ENCODE results near the gene DUSP15.

Gene DUSP15

GRCh38 chr20:31871618-31871954 lies 1.3 kb upstream of the DUSP15 start:
- H3K27ac ChIP-seq (replicated peaks), result no peak overlapping the region
- peaks cover 27% of the 10 kb centered on the region for H3K27me3 ChIP-seq (ENCODE audit: insufficient read depth, poor library complexity, severe bottlenecking)
- TF ChIP-seq CTCF (IDR thresholded peaks at IDR 0.05; ENCODE audit: insufficient read depth, low read length) (no peak), SPI1 (IDR thresholded peaks at IDR 0.05; ENCODE audit: borderline replicate concordance, low read depth) (no peak), REST (IDR thresholded peaks at IDR 0.05; ENCODE audit: insufficient replicate concordance, low read depth) (no peak), GABPA (IDR thresholded peaks at IDR 0.05; ENCODE audit: low read depth) (no peak), POLR2AphosphoS5 (IDR thresholded peaks at IDR 0.05; ENCODE audit: low read depth) (no peak)
- H3K4me3 ChIP-seq (replicated peaks; ENCODE audit: insufficient read depth, low read length), result no peak overlapping the region
- no peak for DNase-seq (ENCODE audit: low read depth in 1 of 2, low spot score in 1 of 2)

GRCh38 chr20:31870726-31871617 lies 645 bp upstream of the DUSP15 start:
- DNase-seq (ENCODE audit: low read depth in 1 of 2, low spot score in 1 of 2), result no peak
- Histone ChIP-seq H3K27me3 (ENCODE audit: insufficient read depth, poor library complexity, severe bottlenecking) (peaks cover 27% of the 10 kb centered on the region), H3K4me3 (replicated peaks; ENCODE audit: insufficient read depth, low read length) (no peak overlapping the region; the same call in 1 of the 2 replicates), H3K27ac (replicated peaks) (no peak overlapping the region)
- no peak for TF ChIP-seq GABPA (IDR thresholded peaks at IDR 0.05; ENCODE audit: low read depth)
- no peak for TF ChIP-seq CTCF (IDR thresholded peaks at IDR 0.05; ENCODE audit: insufficient read depth, low read length)
- TF ChIP-seq SPI1 (IDR thresholded peaks at IDR 0.05; ENCODE audit: borderline replicate concordance, low read depth), result no peak
- no peak for TF ChIP-seq POLR2AphosphoS5 (IDR thresholded peaks at IDR 0.05; ENCODE audit: low read depth)
- no peak for TF ChIP-seq REST (IDR thresholded peaks at IDR 0.05; ENCODE audit: insufficient replicate concordance, low read depth)

- Histone ChIP-seq H3K27ac (replicated peaks) (no peak overlapping the region), H3K27me3 (ENCODE audit: insufficient read depth, poor library complexity, severe bottlenecking) (peaks cover 27% of the 10 kb centered on the region), H3K4me3 (replicated peaks; ENCODE audit: insufficient read depth, low read length) (no peak overlapping the region)
- no peak for TF ChIP-seq SPI1 (IDR thresholded peaks at IDR 0.05; ENCODE audit: borderline replicate concordance, low read depth)
- TF ChIP-seq POLR2AphosphoS5 (IDR thresholded peaks at IDR 0.05; ENCODE audit: low read depth), result no peak
- no peak for TF ChIP-seq GABPA (IDR thresholded peaks at IDR 0.05; ENCODE audit: low read depth)
- no peak for TF ChIP-seq CTCF (IDR thresholded peaks at IDR 0.05; ENCODE audit: insufficient read depth, low read length)
- no peak for TF ChIP-seq REST (IDR thresholded peaks at IDR 0.05; ENCODE audit: insufficient replicate concordance, low read depth)
- DNase-seq (ENCODE audit: low read depth in 1 of 2, low spot score in 1 of 2), result no peak
These were observed 720 bp downstream of the DUSP15 start for GRCh38 chr20:31869673-31869941.

Data from HL-60 (cell line).